HFF-Myc (cell line): ENCODE measurements around the gene GCSAML.

ENCODE experiments used
- DNase-seq: peaks from one replicate; pipeline ENCODE4 v3.0.0-alpha.2; 2011; ENCODE audit warnings: low read depth; ENCODE audit errors: extremely low read depth
- H3K4me3 ChIP-seq: replicated peaks from 2 replicates; pipeline ENCODE4 v1.5.1; 2011; ENCODE audit warnings: low read depth, mild to moderate bottlenecking, control low read depth, low read length
- CTCF ChIP-seq: IDR thresholded peaks from 2 replicates; pipeline ENCODE4 v1.5.1; 2012; ENCODE audit warnings: mild to moderate bottlenecking, low read depth, low read length, control low read depth; ENCODE audit errors: missing control alignments

Gene GCSAML

GRCh38 chr1:247529771-247530355 lies 19.1 kb upstream of the GCSAML start:
- DNase-seq: no peak
- no peak for TF ChIP-seq CTCF
- H3K4me3 ChIP-seq: no peak overlapping the region

GRCh38 chr1:247530785-247531184 lies 18.1 kb upstream of the GCSAML start:
- no peak for DNase-seq
- TF ChIP-seq CTCF: no peak
- H3K4me3 ChIP-seq: no peak overlapping the region

GRCh38 chr1:247531937-247532336 lies 17.0 kb upstream of the GCSAML start:
- no peak for DNase-seq
- no peak for TF ChIP-seq CTCF
- no peak overlapping the region for H3K4me3 ChIP-seq

GRCh38 chr1:247535402-247535801 lies 13.5 kb upstream of the GCSAML start:
- H3K4me3 ChIP-seq: no peak overlapping the region
- TF ChIP-seq CTCF: no peak
- no peak for DNase-seq

GRCh38 chr1:247536340-247536739 lies 12.6 kb upstream of the GCSAML start, which contains the start of gene OR2C3:
TSS of gene OR2C3 (minus strand) at chr1:247536440. CDS start at chr1:247532511, 3,929 bp downstream.
- no peak for TF ChIP-seq CTCF

GRCh38 chr1:247538561-247538960 lies 10.4 kb upstream of the GCSAML start:
- TF ChIP-seq CTCF: no peak
- no peak overlapping the region for H3K4me3 ChIP-seq

More at GRCh38 chr1:247536340-247536739, 12.6 kb upstream of the GCSAML start, which contains the start of gene OR2C3:
- no peak within 1 kb of the TSS for H3K4me3 ChIP-seq
- no peak for DNase-seq

GRCh38 chr1:247539215-247539614 lies 9.7 kb upstream of the GCSAML start:
- no peak for TF ChIP-seq CTCF
- DNase-seq: no peak
- no peak overlapping the region for H3K4me3 ChIP-seq

More at GRCh38 chr1:247538561-247538960, 10.4 kb upstream of the GCSAML start:
- DNase-seq: no peak
